Natural killer cell treated with Interleukin-12 subunit alpha and Interleukin-12 subunit beta and Interleukin-15 and Interleukin-18, amount 100 ng/mL, for 72 hours (primary cell): ENCODE measurements around the gene NMBR. TPM values are rescaled to one million over a fixed set of nuclear protein-coding genes. Genes with fewer than 3 reads are reported as not detected.
"Not testable (repeated sequence)": the region's sequence is repeated elsewhere in the genome, so short reads cannot be mapped to it uniquely, and the experiment has no call there.

Experiments
- ATAC-seq, 2 donors: fragments of 150-1000 bp; cut with Tn5 transposase in 1 of 2; sonication (Bioruptor Pico), chemical (Tn5 transposase) in 1 of 2; 2 replicates each; pipeline ENCODE4 v1.10.0; 2021
- DNase-seq: peaks from one replicate; pipeline ENCODE4 v3.0.0; 2022; ENCODE audit warnings: low spot score
- H3K27ac Mint-ChIP-seq, 2 donors: 1 replicate in 1 of 2; 2 replicates in 1 of 2; pipeline ENCODE4 v1.8.0; 2022; ENCODE audit warnings: mixed read lengths in 2 of 2, mild to moderate bottlenecking in 1 of 2, moderate library complexity in 1 of 2
- H3K27me3 Mint-ChIP-seq, 2 donors: 1 replicate in 1 of 2; 2 replicates in 1 of 2; pipeline ENCODE4 v1.8.0; 2022; ENCODE audit warnings: mixed read lengths in 2 of 2
- H3K36me3 Mint-ChIP-seq: one replicate; pipeline ENCODE4 v1.8.0; 2022; ENCODE audit warnings: mixed read lengths
- H3K4me1 Mint-ChIP-seq, 2 donors: 1 replicate in 1 of 2; 2 replicates in 1 of 2; pipeline ENCODE4 v1.8.0; 2022; ENCODE audit warnings: low read depth in 2 of 2, mixed read lengths in 2 of 2, mild to moderate bottlenecking in 1 of 2
- H3K4me3 Mint-ChIP-seq: one replicate; pipeline ENCODE4 v1.8.0; 2022; ENCODE audit warnings: mixed read lengths
- H3K9me3 Mint-ChIP-seq: 2 replicates; pipeline ENCODE4 v1.8.0; 2022; ENCODE audit warnings: mixed read lengths
- total RNA-seq, 2 donors: library from RNA; stranded (reverse); gene quantifications; one replicate each; pipeline ENCODE4 v1.2.3, GENCODE V29; 2022

NMBR gene
- total RNA-seq = not detected

DNA sequence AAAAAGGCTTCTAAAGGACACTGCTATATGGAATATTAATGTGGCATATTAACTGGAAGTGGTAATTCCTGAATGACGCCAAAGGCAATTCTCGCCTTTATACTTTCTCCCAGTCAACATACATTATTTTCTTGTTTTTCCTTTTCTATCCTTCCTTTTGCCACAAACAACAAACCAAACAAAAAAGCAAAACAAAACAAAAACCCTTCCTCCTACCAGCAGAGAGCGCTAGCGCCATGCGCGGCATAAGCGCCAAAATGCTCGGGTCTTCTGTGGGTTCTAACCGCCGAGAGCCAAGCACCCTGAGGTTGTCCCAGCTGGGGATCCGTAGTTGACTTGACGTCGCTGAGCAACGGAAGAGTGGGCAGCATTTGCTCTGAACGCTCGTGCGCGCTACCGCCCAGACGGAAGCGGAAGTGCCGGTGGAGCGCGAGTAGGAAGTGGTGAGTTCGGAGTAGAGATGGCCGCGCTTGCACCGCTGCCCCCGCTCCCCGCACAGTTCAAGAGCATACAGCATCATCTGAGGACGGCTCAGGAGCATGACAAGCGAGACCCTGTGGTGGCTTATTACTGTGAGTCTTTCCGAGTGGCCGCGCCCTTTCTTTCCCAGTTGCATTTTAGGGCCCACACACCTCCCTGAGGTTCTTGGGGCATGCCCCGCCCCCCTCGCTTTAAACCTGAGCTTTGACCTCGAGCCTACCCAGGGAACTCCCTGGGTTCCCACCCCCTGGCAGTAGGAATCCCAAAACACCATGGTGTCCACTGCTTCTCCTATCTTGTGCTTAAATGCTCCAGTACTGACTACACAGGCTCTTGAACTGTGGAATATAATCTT, at the start of gene NMBR, which contains the start of gene VTA1:
TSS of gene NMBR (minus strand) at position 295 of the 835 bp plus-strand sequence. CDS start 58,464 bp downstream, outside the sequence.
TSS of gene VTA1 (plus strand) at position 436 of the 835 bp plus-strand sequence. CDS start at position 461, 25 bp downstream.
- Mint-ChIP-seq H3K27ac (peak within 1 kb of the TSS; percentile 85 to 95), H3K27me3 (peaks cover 0 to 6% of the 10 kb centered on the region in 2 donors), H3K36me3 (peaks cover 4% of the 10 kb centered on the region), H3K4me3 (peak within 1 kb of the TSS; percentile 93), H3K9me3 (no peaks in the 10 kb centered on the region), H3K4me1 (peaks cover 37 to 56% of the 10 kb centered on the region in 2 donors)
- DNase-seq (peak; percentile 98), ATAC-seq (peak; percentile 98)

DNA sequence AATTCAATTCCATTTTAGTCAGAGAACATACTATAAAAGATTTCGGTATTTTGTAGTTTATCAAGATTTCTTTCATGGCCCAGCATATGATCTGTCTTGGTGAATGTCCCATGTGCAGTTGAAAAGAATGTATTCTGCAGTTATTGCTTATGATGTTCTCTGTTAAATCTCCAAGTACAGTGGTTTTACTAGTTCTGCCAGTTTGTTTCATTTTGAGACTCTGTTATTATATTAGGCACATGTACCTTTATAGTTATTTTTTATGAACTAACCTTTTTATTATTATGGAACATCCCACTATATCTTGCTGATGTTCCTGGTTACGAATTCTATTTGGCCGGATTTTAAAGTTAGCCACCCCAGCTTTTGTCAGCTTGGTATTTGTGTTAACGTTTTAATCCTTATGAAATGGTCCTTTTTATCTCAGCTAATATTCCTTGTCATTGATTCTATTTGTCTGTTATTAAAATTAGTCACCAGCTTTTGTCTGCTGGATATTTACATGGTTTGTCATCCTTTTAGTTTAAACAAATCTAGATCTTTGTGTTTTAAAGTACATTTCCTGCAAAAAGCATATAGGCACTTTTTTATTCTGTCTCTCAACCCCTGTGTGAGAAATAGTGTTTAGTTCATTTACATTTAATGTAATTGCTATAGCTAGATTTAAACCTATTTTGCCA, 49.1 kb upstream of the NMBR start:
- H3K27me3 Mint-ChIP-seq = no peaks in the 10 kb centered on the region
- ATAC-seq = no peak
- H3K36me3 Mint-ChIP-seq = peaks cover 15% of the 10 kb centered on the region
- H3K27ac Mint-ChIP-seq = no peak overlapping the region
- H3K4me1 Mint-ChIP-seq = peaks cover 17 to 21% of the 10 kb centered on the region in 2 donors
- no peak overlapping the region for H3K4me3 Mint-ChIP-seq
- H3K9me3 Mint-ChIP-seq = no peaks in the 10 kb centered on the region
- no peak for DNase-seq

DNA sequence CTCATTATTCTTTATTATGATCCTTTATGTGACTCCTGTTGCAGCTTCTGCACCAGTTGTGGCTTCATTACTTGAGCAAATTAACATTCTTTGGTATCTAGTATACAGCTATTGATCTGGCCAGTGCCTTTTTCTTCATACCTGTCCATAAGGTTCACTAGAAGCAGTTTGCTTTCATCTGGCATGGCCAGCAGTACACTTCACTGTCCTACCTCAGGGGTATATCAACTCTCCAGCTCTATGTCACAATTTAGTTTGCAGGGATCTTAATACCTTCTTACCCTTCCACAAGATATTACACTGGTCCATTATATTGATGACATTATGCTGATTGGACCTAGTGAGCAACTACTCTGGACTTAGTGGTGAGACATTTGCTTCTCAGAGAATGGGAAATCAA, 46.7 kb upstream of the NMBR start:
- peaks cover 17 to 21% of the 10 kb centered on the region in 2 donors for H3K4me1 Mint-ChIP-seq

DNA sequence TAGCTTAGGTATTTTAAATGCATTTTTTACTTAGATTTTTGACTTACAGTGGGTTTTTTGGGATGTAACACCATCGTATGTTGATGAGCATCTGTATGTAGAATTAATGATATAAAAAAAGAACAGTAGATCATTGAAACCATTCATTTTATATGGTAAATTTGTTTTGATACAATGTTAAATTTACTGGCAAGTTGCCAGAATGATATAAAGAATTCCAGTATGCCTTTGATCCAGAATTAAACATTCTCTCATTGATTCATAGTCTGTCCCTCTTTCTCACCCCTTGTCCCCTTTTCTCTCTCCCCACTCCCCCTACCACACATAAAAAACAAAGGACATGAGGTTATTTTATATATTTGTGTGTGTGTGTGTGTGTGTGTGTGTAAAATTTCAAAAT, 45.4 kb upstream of the NMBR start:
- Mint-ChIP-seq H3K9me3 (no peaks in the 10 kb centered on the region), H3K27ac (no peak overlapping the region), H3K27me3 (no peaks in the 10 kb centered on the region), H3K4me1 (peaks cover 17 to 21% of the 10 kb centered on the region in 2 donors), H3K36me3 (peaks cover 13% of the 10 kb centered on the region), H3K4me3 (no peak overlapping the region)
- DNase-seq (no peak), ATAC-seq (no peak)

More for the DNA sequence above, 46.7 kb upstream of the NMBR start:
- Mint-ChIP-seq H3K27ac (no peak overlapping the region), H3K36me3 (peaks cover 16% of the 10 kb centered on the region), H3K4me3 (no peak overlapping the region), H3K27me3 (no peaks in the 10 kb centered on the region), H3K9me3 (no peaks in the 10 kb centered on the region)
- DNase-seq (no peak), ATAC-seq (no peak)

DNA sequence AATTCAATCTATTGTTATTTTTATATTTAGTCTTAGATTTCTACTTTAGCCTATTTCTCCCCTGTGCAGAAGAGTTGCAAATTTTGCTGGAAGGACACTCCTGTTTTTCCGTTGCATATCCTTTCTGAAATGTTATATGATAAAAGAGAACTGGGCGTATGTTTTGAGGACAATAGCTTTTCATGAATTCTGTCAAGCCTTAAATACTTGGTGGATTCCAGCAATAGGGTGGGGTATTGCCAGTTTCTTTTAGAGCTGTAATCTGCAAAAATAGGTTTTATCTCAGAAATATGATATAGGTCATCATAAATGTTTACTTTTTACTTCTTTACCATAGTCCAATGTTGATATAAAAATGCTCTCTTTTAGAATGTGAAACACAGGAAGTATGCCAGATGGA, 42.1 kb upstream of the NMBR start:
- ATAC-seq = no peak
- peaks cover 6% of the 10 kb centered on the region for H3K36me3 Mint-ChIP-seq
- peaks cover 3 to 8% of the 10 kb centered on the region in 2 donors for H3K4me1 Mint-ChIP-seq
- no peak overlapping the region for H3K27ac Mint-ChIP-seq
- no peak overlapping the region for H3K4me3 Mint-ChIP-seq
- H3K27me3 Mint-ChIP-seq = no peaks in the 10 kb centered on the region
- no peak for DNase-seq
- H3K9me3 Mint-ChIP-seq = no peaks in the 10 kb centered on the region

DNA sequence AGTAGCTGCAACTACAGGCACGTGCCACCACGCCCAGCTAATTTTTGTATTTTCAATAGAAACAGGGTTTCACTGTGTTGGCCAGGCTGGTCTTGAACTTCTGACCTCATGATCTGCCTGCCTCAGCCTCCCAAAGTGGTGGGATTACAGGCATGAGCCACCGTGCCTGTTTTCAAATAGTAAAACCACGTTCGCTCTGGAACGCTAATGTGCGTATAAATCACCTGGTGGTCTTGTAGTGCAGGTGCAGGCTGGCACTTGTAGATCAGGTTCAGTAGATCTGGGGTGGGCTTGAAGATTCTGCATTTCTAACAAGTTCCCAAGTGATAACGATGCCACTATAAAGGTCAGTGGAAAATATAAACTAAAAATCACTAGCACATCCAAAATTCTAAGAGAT, 41.4 kb upstream of the NMBR start:
- H3K27ac Mint-ChIP-seq, H3K4me1 Mint-ChIP-seq, DNase-seq, H3K9me3 Mint-ChIP-seq, H3K4me3 Mint-ChIP-seq, H3K27me3 Mint-ChIP-seq, H3K36me3 Mint-ChIP-seq, ATAC-seq: not testable (repeated sequence)

DNA sequence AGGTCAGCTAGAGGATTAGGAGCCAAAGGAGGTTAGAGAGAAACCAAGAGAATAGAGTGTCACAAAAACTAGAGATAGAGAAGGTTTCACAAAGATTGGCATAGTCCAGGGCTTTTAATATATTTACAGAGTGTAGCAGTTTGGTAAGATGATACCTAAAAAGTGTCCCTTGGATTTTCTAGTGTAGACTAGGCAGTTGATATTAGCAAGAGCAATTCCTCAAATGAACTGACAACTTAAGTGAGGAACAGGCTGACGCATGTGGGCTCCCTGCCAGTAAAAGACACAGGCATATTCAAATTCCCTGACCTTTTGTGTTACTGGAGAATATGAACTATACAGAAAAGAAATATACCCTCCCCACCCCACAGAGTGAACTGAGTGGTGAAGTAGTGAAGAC, 40.3 kb upstream of the NMBR start:
- Mint-ChIP-seq H3K36me3 (peaks cover 11% of the 10 kb centered on the region), H3K27me3 (no peaks in the 10 kb centered on the region), H3K9me3 (no peaks in the 10 kb centered on the region), H3K27ac (no peak overlapping the region), H3K4me1 (peaks cover 4 to 11% of the 10 kb centered on the region in 2 donors), H3K4me3 (no peak overlapping the region)
- no peak for ATAC-seq
- no peak for DNase-seq

DNA sequence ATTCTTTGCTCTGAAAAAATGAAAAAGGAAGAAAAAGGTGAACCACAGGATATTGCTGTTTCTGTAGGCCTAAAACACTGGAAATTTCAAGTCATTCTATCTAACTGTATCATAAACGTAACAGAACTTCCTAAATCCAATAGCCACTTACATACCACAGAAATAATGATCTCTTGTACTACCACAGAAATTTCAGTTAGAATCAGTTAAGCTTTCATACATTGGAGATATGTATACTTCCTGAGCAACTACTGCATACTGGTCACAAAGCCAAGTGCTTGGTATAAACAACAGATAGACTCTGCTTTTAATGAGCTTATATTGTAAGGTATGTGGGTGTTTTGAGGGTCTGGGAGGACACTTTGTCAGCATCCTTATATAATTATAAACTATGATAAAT, 38.7 kb upstream of the NMBR start:
- Mint-ChIP-seq H3K27ac (no peak overlapping the region), H3K36me3 (peaks cover 11% of the 10 kb centered on the region), H3K9me3 (no peaks in the 10 kb centered on the region), H3K4me1 (peaks cover 9 to 14% of the 10 kb centered on the region in 2 donors), H3K27me3 (no peaks in the 10 kb centered on the region), H3K4me3 (no peak overlapping the region)
- no peak for DNase-seq
- no peak for ATAC-seq

DNA sequence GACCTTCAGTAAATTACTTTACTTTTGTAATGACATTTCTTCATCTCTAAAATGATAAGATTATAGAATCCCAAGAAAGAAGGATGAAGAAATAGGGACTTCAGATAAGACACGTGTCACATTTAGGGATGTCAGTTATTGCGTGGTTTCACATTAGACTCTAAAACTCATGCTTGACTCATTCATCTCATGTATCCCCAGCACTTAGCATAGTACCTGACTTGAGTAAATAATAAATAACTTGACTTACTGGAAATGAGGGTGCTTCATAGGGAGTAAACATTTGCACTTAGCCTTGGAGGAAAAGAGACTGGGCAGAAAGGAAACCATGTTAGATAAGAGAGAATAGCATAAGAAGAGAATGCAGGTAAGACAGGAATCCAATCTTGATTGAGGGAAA, 37.4 kb upstream of the NMBR start:
- no peaks in the 10 kb centered on the region for H3K9me3 Mint-ChIP-seq
- H3K27ac Mint-ChIP-seq = no peak overlapping the region
- DNase-seq (no peak), ATAC-seq (no peak)
- peaks cover 5% of the 10 kb centered on the region for H3K36me3 Mint-ChIP-seq
- H3K27me3 Mint-ChIP-seq = no peaks in the 10 kb centered on the region
- H3K4me1 Mint-ChIP-seq = peaks cover 9 to 14% of the 10 kb centered on the region in 2 donors
- no peak overlapping the region for H3K4me3 Mint-ChIP-seq

DNA sequence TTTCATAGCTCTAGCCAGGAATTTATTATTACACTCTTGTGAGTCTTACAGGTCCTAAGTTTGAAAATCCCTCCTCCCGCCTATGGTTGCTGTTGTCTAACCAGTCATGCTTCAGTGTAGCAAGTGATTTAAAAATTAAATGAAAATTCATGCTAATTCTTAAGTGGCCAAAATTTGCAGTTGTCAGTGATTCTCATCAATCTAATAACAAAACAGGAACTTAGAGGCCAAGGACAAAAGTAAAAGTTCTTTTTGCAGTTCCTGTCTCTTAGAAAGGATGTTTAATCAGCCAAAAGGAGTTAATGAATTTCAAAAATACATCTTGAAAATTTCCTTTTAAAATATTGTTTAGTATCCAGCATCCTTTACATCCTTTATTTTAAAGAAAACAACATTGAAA, 36.4 kb upstream of the NMBR start:
- Mint-ChIP-seq H3K27ac (no peak overlapping the region), H3K4me1 (peaks cover 9 to 14% of the 10 kb centered on the region in 2 donors), H3K4me3 (no peak overlapping the region), H3K27me3 (no peaks in the 10 kb centered on the region), H3K36me3 (peaks cover 7% of the 10 kb centered on the region), H3K9me3 (no peaks in the 10 kb centered on the region)
- ATAC-seq = no peak
- no peak for DNase-seq

DNA sequence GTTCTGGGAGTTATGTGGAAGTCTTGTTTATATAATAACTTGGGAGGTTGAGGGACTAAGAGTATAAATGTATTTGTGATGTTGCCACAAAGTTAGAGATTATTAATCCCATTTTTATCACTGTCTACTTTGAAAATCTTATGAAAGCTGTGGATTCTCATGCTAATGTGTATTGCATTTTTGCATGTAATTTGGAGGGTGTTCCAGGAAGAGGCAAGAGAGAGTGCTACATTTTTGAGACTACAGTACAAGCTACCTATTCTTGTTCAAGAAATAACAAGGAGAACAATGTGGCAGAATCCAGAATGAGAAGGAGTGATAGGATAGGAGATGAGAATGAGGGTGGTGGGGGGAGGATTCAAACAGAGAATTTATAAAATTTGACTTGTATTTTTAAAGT, 35.1 kb upstream of the NMBR start:
- peaks cover 20% of the 10 kb centered on the region for H3K36me3 Mint-ChIP-seq
- no peaks in the 10 kb centered on the region for H3K27me3 Mint-ChIP-seq

DNA sequence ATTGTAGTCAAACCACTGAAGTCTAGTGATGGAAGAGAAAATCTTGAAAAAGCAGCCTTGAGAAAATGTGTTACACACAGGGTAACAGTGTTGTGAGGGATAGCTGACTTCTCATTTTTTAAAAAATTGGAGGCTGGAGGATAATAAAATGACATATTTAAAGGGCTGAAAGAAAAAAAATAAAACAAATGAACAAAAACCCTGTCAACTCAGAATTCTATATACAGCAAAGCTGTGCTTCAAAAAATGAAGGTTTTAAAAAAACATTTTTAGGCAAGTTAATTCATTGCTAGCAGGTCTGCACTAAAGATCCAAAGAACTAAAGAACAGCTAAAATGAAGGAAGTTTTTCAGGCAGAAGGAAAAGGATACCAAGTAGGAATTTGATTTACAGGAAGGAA, 31.2 kb upstream of the NMBR start:
- Mint-ChIP-seq H3K36me3 (peaks cover 40% of the 10 kb centered on the region), H3K4me3 (no peak overlapping the region), H3K27ac (no peak overlapping the region), H3K27me3 (no peaks in the 10 kb centered on the region), H3K4me1 (peaks cover 5 to 9% of the 10 kb centered on the region in 2 donors), H3K9me3 (peaks cover 3% of the 10 kb centered on the region)
- ATAC-seq (no peak), DNase-seq (no peak)

More for the DNA sequence above, 35.1 kb upstream of the NMBR start:
- no peak overlapping the region for H3K4me3 Mint-ChIP-seq
- DNase-seq = no peak
- no peak for ATAC-seq
- H3K27ac Mint-ChIP-seq = no peak overlapping the region
- no peaks in the 10 kb centered on the region for H3K9me3 Mint-ChIP-seq
- peaks cover 9 to 14% of the 10 kb centered on the region in 2 donors for H3K4me1 Mint-ChIP-seq

DNA sequence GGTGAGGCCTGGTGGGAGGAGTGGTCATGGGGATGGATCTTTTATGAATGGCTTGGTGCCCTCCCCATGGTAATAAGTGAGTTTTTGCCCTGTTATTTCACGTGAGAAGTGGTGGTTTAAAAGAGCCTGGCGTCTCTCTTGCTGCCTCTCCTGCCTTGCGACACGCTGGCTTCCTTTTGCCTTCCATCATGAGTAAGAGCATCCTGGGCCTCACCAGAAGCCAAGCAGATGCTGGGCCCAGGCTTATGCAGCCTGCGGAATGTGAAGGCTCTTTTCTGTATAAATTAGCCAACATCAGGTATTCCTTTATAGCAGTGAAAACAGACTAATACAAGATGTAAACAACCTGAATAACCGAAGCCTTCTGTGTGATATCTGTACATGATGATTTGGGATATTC, 27.8 kb upstream of the NMBR start:
- ATAC-seq (no peak), DNase-seq (no peak)
- Mint-ChIP-seq H3K9me3 (peaks cover 3% of the 10 kb centered on the region), H3K27ac (no peak overlapping the region), H3K36me3 (peaks cover 43% of the 10 kb centered on the region), H3K4me3 (no peak overlapping the region), H3K27me3 (no peaks in the 10 kb centered on the region), H3K4me1 (peaks cover 0 to 3% of the 10 kb centered on the region in 2 donors)

DNA sequence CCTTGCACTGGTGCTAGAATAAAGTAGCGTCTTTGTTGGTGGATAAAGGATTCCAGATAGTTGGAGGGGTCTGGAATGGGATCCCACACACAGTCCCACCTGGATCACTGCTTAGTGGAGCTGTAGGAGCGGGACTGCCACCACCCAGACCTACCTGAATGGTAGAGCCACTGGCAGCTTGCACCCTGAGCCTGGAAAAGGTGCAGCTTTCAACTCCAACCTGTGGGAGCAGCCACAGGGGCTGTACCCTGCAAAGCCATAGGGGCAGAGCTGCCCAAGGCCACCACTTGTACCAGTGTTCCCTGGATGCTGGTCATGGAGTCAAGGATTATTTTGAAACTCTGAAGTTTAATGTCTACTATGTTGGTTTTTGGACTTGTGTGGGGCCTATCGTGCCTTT, 27.1 kb upstream of the NMBR start:
- H3K36me3 Mint-ChIP-seq = peaks cover 43% of the 10 kb centered on the region
- peaks cover 3% of the 10 kb centered on the region for H3K9me3 Mint-ChIP-seq

More for the DNA sequence above, 27.1 kb upstream of the NMBR start:
- Mint-ChIP-seq H3K27me3 (no peaks in the 10 kb centered on the region), H3K27ac (no peak overlapping the region), H3K4me1 (peaks cover 0 to 3% of the 10 kb centered on the region in 2 donors), H3K4me3 (no peak overlapping the region)
- DNase-seq (no peak), ATAC-seq (no peak)
